Gastrocnemius medialis (tissue), 4 donors: ENCODE data around the gene EPN3. TPM values are rescaled to one million over a fixed set of nuclear protein-coding genes. Genes with fewer than 3 reads are reported as not detected.

Experiments
- ATAC-seq, 2 donors: fragments of 150-250 bp; one replicate each; pipeline ENCODE4 v1.9.1; 2016
- DNase-seq, 2 donors: peaks; one replicate each; pipeline ENCODE4 v3.0.0-alpha.2; 2019
- H3K27ac ChIP-seq, 4 donors: fragments of 200-600 bp; sonication (generic); 1 replicate in 1 of 4; 2 replicates in 3 of 4; pipeline ENCODE4 v1.5.1; 2016 to 2018; ENCODE audit warnings: mild to moderate bottlenecking in 2 of 4, moderate library complexity in 1 of 4
- H3K27me3 ChIP-seq, 3 donors: fragments of 200-600 bp; sonication (generic) in 2 of 3; 1 replicate in 1 of 3; 2 replicates in 2 of 3; pipeline versions ENCODE4 v1.5.1 to v1.6.0; 2016 to 2019; ENCODE audit warnings: mild to moderate bottlenecking in 1 of 3, moderate library complexity in 1 of 3
- H3K36me3 ChIP-seq, 2 donors: fragments of 200-600 bp; sonication (generic) in 1 of 2; one replicate each; pipeline ENCODE4 v1.5.1; 2017 to 2018
- H3K4me1 ChIP-seq, 2 donors: fragments of 200-600 bp; sonication (generic) in 1 of 2; one replicate each; pipeline ENCODE4 v1.5.1; 2016 to 2017; ENCODE audit warnings: mild to moderate bottlenecking in 2 of 2
- H3K4me3 ChIP-seq, 4 donors: fragments of 200-600 bp; sonication (generic) in 3 of 4; 1 replicate in 1 of 4; 2 replicates in 3 of 4; pipeline ENCODE4 v1.5.1; 2016 to 2019; ENCODE audit warnings: mild to moderate bottlenecking in 2 of 4
- H3K9me3 ChIP-seq, 3 donors: fragments of 200-600 bp; sonication (generic) in 2 of 3; 1 replicate in 1 of 3; 2 replicates in 2 of 3; pipeline ENCODE4 v1.5.1; 2016 to 2019
- POLR2A ChIP-seq, 2 donors: fragments of 450-650 bp; IDR thresholded peaks; one replicate each; pipeline ENCODE4 v1.6.1; 2017; ENCODE audit warnings: antibody characterized with exemption in 2 of 2, mild to moderate bottlenecking in 2 of 2, moderate library complexity in 2 of 2
- in situ Hi-C, 4 donors: fragments of 200-750 bp; cut with MboI; loops; one replicate each; pipeline versions ENCODE4 v1.15.0 to v1.8.0; 2017; ENCODE audit warnings: low sequenced_read_pairs in 4 of 4
- intact Hi-C: fragments of 100-400 bp; cut with DNase I; formaldehyde crosslinking; loops from one replicate; pipeline ENCODE4 v1.15.1; 2023; ENCODE audit warnings: low total_unique reads
- total RNA-seq, 4 donors: library from RNA; depleted of rRNA; stranded (reverse); fragments of >200 nt; gene quantifications; one replicate each; pipeline versions ENCODE4 v1.1.0 to v1.2.3, GENCODE V29; 2016
- TF ChIP-seq, protein P1 (sequence below), 5 experiments: fragments of 450-650 bp in 3 of 5; fragments of 200-600 bp in 2 of 5; sonication (generic) in 2 of 5; IDR thresholded peaks in 4 of 5; conservative IDR thresholded peaks in 1 of 5; 1 replicate in 4 of 5; 2 replicates in 1 of 5; pipeline ENCODE4 v1.5.1; 2016 to 2019; ENCODE audit warnings: antibody characterized with exemption in 5 of 5, mild to moderate bottlenecking in 3 of 5, moderate library complexity in 3 of 5

The EPN3 gene
- total RNA-seq, 4 donors from 2014 or later = not detected

DNA sequence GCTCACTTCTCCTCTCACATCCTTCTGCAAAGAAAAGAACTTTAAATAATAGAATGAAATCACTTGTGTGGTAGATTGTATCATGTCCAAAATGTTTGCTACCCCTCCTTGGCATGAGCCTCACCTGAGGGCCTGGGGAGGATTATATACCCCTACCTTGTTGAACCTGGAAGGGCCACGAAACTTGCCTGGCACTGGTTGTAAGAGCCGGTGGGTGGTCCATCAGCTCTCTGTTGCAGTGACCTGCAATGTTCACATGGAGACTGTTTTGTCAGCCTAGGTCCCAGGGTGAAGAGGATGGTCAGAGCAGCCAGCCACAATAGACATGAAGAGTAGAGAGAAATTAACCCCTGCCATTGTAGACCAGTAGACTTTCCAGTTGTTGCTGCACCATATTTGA, 43.7 kb upstream of the EPN3 start:
- Histone ChIP-seq H3K9me3 (no peaks in the 10 kb centered on the region), H3K4me3 (no peak overlapping the region), H3K27me3 (no peaks in the 10 kb centered on the region), H3K4me1 (no peaks in the 10 kb centered on the region), H3K27ac (no peak overlapping the region), H3K36me3 (peaks cover 0 to 29% of the 10 kb centered on the region in 2 donors)
- intact Hi-C loops (loop anchor here (10.0 kb wide), 1 partner anchor 216 kb away; the partner anchor contains the start of gene ANKRD40), in situ Hi-C loops (loop anchor here in 3 of 4 donors (5.0 to 25.0 kb wide), 3 partner anchors 102 to 216 kb away; partner anchors contain the start of genes ANKRD40 (in 1 of the 3) and LRRC59 (in 1 of the 3))
- ATAC-seq (no peak), DNase-seq (no peak)
- TF ChIP-seq, protein P1, sequence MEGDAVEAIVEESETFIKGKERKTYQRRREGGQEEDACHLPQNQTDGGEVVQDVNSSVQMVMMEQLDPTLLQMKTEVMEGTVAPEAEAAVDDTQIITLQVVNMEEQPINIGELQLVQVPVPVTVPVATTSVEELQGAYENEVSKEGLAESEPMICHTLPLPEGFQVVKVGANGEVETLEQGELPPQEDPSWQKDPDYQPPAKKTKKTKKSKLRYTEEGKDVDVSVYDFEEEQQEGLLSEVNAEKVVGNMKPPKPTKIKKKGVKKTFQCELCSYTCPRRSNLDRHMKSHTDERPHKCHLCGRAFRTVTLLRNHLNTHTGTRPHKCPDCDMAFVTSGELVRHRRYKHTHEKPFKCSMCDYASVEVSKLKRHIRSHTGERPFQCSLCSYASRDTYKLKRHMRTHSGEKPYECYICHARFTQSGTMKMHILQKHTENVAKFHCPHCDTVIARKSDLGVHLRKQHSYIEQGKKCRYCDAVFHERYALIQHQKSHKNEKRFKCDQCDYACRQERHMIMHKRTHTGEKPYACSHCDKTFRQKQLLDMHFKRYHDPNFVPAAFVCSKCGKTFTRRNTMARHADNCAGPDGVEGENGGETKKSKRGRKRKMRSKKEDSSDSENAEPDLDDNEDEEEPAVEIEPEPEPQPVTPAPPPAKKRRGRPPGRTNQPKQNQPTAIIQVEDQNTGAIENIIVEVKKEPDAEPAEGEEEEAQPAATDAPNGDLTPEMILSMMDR (IDR thresholded peaks at IDR 0.05 in 4 of 5, conservative IDR thresholded peaks at IDR 0.05 in 1 of 5) = no peak
- TF ChIP-seq POLR2A (IDR thresholded peaks at IDR 0.05) = no peak

DNA sequence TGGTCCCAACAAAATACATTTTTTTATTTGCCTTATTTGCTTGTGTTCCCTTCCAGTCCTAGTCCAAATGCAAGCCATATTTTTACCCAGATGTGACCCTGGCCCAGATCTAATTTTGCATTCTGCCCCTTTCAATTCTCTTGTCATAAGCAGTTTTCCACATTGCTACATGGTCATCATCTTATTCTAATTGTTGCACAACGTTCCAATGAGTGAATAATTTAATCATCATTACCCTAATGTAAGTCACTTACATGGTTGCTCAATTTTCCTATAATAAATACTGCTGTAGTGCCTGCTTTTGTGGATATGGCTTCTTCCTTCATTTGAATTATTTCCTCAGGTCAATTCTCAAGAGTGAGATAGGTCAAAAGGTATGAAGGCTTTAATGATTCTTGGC, 41.0 kb upstream of the EPN3 start:
- H3K27ac ChIP-seq = no peak overlapping the region
- peaks cover 0 to 8% of the 10 kb centered on the region in 2 donors for H3K36me3 ChIP-seq
- TF ChIP-seq, protein P1 (IDR thresholded peaks at IDR 0.05 in 4 of 5, conservative IDR thresholded peaks at IDR 0.05 in 1 of 5) = no peak
- no peak for TF ChIP-seq POLR2A (IDR thresholded peaks at IDR 0.05)
- no peak overlapping the region for H3K4me3 ChIP-seq
- no peaks in the 10 kb centered on the region for H3K9me3 ChIP-seq
- intact Hi-C loops = no loop called here
- ATAC-seq (no peak), DNase-seq (no peak)
- in situ Hi-C loops = loop anchor here in 1 of 4 donors (25.0 kb wide), 1 partner anchor 104 kb away; the partner anchor contains the start of gene LRRC59
- no peaks in the 10 kb centered on the region for H3K27me3 ChIP-seq
- no peaks in the 10 kb centered on the region for H3K4me1 ChIP-seq

DNA sequence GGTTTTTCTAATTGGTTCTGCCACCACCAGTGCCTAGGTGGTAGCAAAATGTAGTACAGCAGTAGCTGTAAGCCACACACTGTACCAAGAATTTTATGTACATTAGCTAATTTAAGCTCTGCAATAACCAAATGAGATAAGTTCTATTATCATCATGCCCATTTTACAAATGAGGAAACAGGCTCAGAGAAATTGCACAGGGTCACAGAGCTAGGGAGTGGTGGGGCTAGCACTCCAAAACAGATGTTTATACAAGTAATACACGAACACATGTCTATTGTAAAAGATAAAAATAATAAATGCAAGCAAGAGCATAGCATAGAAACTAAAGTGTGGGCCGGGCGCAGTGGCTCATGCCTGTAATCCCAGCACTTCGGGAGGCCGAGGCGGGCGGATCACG, 40.3 kb upstream of the EPN3 start:
- Histone ChIP-seq H3K27ac (no peak overlapping the region), H3K4me1 (no peaks in the 10 kb centered on the region), H3K4me3 (no peak overlapping the region), H3K9me3 (no peaks in the 10 kb centered on the region), H3K36me3 (peaks cover 0 to 4% of the 10 kb centered on the region in 2 donors), H3K27me3 (no peaks in the 10 kb centered on the region)
- intact Hi-C loops = no loop called here
- no peak for DNase-seq
- ATAC-seq = no peak
- in situ Hi-C loops = loop anchor here in 1 of 4 donors (25.0 kb wide), 1 partner anchor 105 kb away; the partner anchor contains the start of gene LRRC59
- no peak for TF ChIP-seq POLR2A (IDR thresholded peaks at IDR 0.05)
- TF ChIP-seq, protein P1 (IDR thresholded peaks at IDR 0.05 in 4 of 5, conservative IDR thresholded peaks at IDR 0.05 in 1 of 5) = no peak

DNA sequence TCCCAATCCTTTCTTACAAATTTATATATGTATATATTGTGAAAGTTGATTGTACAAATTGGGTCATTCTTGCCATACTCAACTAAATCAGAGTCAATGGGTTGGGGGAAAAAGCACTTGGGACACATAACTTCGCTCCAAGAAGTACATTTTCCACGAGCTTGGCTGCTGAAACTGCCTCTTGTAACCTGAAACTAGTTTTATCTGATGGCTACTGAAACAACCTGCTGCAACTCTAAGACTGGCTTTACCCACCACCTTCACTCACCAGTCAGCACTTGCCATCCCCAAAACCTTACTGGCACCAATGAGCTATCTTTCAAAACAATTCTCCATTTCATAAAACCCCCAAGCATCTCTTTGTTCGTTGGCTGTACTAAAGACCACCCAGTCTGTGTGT, 38.8 kb upstream of the EPN3 start:
- H3K4me3 ChIP-seq = no peak overlapping the region
- no peak for DNase-seq
- no peak for ATAC-seq
- no peaks in the 10 kb centered on the region for H3K9me3 ChIP-seq
- H3K36me3 ChIP-seq = no peaks in the 10 kb centered on the region
- in situ Hi-C loops (loop anchor here in 1 of 4 donors (25.0 kb wide), 1 partner anchor 106 kb away; the partner anchor contains the start of gene LRRC59), intact Hi-C loops (no loop called here)
- H3K27ac ChIP-seq = no peak overlapping the region
- TF ChIP-seq, protein P1 (IDR thresholded peaks at IDR 0.05 in 4 of 5, conservative IDR thresholded peaks at IDR 0.05 in 1 of 5) = no peak
- TF ChIP-seq POLR2A (IDR thresholded peaks at IDR 0.05) = no peak
- no peaks in the 10 kb centered on the region for H3K4me1 ChIP-seq
- H3K27me3 ChIP-seq = no peaks in the 10 kb centered on the region
